GM19455 (cell line): Measurements from ENCODE around the gene APEX1.
"Not testable (repeated sequence)": the region's sequence is repeated elsewhere in the genome, so short reads cannot be mapped to it uniquely, and the experiment has no call there.

Experiments used
- ATAC-seq: cut with Tn5 transposase; IDR thresholded peaks from one replicate; pipeline ENCODE4 v1.9.1; 2021; ENCODE audit not compliant: unreplicated experiment

Gene APEX1

DNA sequence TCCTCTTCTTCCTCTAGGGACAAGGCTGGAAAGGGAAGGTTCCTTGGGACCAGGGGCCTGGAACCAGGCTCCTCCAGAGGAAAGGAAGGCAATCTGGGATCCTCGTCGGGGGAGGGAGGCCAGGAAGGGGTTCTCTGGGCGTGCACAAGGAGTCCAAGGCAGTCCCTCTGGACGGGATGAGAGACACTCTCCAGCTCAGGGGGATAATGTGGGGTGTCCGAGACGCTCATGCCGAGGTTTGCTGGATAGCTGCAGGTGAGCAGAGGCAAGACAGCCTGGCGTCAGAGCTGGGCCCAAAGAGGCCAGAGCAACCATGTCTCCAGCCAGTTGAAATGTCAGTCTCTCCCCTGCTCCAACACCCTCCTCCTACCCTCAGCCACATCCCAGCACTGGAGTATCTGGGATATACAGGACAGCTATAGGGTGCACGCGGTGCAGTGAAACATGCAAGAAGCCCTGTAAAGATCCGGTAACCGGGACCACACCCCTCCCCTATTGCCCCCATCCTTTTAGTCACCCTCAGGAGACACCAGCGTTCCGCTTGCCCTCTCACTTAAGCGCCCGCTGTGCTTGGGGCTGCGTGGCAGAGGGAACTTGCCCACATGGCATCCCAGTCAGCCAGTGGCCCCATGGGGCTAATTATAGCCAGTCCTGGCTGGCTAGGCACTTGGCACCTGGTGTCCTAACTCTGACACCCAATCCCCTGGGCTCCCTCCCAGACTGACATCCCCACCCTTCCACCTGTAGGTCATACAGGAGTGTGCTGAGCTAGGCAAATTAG lies 19.3 kb upstream of the APEX1 start, which contains the start of gene KLHL33:
Gene KLHL33, minus strand, starts transcription at position 585 of the 781 bp plus-strand sequence. Its CDS starts 355 bp downstream, at position 230.
- ATAC-seq: no peak

DNA sequence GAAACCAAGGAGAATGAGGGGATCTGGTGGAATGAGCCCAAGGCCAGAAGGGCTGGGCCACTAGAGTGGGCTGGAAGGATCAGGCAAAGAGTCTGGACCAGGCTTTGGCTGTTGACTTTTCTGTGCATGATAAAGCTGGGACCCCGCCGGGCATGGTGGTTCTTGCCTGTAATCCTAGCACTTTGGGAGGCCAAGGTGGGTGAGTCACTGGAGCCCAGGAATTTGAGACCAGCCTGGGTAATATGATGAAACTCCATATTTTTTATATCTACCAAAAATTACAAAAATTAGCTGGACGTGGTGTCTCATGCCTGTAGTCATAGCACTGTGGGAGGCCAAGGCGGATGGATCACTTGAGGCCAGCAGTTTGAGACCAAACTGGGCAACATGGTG lies 18.7 kb upstream of the APEX1 start:
- ATAC-seq: no peak

DNA sequence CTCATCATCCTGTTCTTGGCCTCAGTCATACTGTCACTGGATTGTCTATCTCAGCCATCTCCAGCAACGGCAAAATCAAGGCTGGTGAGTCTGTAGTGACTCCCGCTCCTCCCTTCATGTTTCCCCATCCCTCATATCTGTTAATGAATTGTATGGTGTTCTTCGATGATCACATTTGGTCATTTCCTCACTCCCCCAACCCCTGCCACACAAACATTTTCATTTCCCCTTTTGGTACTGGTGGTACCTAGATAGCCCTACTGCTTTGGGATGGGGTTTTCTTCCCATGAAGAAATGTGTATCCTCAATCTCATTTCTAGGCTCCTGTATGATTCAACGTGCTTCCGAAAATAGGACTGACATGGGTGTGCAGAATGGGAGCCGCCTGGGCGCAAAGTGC lies 16.4 kb upstream of the APEX1 start:
- ATAC-seq: no peak

DNA sequence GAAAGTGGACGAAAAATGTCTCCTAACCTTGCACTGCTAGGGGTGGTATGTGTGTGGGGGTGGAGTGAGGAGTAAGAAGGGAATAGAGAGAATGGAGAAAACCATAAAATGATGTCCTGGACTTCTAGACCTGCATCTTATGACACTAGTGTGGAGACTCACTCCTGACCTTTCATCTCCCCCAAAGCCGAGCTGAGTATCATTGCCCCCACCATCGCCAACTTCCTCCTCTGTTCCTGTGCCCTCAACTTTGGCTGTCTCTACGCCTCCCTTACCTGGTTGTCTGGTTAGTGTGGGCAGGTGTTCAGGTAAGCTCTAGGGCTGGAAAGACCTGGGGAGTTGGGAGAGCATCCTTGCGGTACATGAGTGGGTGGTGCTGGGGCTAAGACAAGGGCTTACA lies 14.6 kb upstream of the APEX1 start:
- no peak for ATAC-seq

DNA sequence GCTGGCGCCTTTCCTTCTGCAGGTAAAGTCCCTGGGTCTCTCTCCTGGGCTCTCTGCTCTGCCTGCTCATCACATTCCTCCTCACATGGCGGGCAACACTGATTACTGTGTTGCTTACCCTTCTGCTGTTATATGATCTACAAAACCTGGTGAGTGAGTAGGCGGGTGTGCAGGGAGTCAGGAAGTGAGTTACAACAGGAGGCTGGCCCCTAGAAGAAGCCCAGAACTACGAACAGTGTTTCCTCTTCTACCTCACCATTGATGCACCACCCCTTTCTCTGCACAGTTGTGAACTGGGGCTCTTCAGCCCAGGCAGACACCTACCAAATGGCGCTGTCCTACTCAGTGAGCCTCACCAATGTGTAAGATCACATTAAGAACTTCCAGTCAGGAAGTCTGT lies 14.1 kb upstream of the APEX1 start:
- no peak for ATAC-seq

DNA sequence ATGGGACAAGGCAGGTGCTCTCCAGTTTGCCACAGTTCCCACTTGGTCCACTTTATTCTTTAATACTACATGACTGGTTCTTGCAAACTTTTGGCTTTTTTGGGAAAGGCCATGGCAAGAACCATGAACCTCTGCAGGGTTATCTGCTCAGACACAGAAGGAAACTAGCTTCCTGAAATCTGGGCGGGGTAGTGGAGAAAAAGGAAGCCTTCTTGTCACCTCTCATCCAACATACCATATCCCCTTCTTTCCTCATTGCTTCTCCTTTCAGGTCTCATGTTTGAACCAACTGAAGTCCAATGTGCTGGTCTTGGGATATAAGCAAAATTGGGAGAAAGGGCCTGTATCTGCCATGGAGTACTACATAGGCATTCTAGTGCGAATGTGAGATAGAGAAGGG lies 13.6 kb upstream of the APEX1 start:
- no peak for ATAC-seq

DNA sequence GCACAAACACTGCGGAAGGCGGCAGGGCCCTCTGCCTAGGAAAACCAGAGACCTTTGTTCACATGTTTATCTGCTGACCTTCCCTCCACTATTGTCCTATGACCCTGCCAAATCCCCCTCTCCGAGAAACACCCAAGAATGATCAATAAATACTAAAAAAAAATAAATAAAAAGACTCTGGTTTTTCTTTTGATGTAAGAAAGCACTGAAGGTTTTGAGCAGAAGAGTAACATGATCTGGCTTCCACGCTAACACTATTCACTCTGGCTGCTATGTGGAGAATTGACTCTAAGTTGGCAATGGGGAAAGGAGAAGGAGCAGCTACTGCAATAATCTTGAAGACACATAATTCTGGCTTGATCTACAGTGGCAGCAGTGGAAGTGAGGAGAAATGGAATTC lies 11.4 kb upstream of the APEX1 start:
- ATAC-seq: not testable (repeated sequence)

DNA sequence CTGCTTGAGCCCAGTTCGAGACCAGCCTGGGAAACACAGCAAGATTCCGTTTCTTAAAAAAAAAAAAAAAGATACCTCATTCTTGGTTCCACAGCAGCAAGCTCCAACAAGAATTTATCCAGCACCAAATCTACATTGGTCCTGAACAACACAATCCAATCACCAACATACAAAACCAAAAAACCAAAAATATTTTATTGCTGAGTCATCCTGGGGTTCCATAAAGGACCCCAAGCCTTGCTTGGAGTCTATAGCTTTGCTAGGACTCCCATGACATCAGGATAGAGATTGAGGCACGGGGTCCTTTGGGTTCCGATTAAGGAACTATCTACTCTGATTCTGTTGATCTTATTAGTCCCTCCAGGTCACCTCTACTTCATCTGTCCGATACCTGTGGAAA lies 8.1 kb upstream of the APEX1 start:
- ATAC-seq: no peak

DNA sequence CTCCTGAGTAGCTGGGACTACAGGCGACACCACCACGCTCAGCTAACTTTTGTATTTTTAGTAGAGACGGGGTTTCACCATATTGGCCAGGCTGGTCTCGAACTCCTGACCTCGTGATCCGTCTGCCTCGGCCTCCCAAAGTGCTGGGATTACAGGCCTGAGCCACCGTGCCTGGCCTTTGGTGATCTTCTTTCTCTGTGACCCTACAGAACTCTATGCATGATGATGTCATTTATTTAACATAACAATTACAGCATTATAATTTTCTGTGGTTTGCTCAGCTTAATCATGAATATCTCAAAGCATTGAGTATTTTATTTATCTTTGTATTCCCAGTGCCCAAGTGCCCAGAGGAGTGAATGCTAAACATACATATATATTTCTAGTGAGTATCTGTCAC lies 2.2 kb upstream of the APEX1 start:
- ATAC-seq: not testable (repeated sequence)

DNA sequence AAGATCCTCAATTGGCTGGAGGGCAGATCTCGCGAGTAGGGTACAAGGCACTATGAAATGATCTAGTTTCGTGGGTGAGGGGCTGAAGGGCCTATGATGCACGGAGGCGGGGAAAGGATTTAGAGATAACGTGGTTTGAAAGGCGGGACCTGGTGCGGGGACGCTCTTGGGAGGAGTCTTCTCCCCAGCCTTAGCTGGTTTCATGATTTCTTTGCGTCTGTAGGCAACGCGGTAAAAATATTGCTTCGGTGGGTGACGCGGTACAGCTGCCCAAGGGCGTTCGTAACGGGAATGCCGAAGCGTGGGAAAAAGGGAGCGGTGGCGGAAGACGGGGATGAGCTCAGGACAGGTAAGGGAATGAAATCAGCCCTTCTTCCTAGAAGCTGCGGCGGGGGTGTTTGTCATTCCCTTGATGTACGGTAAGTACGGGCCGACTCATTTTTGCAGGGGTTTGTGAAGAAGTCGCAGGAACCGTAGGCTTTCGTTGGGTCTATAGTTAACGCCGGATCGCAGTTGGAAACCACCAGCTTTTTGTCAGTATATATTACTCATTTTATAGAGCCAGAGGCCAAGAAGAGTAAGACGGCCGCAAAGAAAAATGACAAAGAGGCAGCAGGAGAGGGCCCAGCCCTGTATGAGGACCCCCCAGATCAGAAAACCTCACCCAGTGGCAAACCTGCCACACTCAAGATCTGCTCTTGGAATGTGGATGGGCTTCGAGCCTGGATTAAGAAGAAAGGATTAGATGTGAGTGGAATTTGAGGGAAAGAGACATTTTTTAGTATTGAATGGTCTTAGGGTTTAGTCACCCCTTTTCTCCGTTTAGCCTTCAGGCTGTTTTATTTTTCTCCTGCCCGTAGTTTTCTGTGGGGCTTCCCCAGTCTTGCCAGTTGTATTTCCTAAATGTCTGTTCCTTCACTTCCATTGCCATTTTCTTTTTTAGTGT lies 602 bp downstream of the APEX1 start:
- peak; percentile 47 for ATAC-seq

DNA sequence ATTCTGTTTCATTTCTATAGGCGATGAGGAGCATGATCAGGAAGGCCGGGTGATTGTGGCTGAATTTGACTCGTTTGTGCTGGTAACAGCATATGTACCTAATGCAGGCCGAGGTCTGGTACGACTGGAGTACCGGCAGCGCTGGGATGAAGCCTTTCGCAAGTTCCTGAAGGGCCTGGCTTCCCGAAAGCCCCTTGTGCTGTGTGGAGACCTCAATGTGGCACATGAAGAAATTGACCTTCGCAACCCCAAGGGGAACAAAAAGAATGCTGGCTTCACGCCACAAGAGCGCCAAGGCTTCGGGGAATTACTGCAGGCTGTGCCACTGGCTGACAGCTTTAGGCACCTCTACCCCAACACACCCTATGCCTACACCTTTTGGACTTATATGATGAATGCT lies 1.9 kb downstream of the APEX1 start:
- no peak for ATAC-seq

DNA sequence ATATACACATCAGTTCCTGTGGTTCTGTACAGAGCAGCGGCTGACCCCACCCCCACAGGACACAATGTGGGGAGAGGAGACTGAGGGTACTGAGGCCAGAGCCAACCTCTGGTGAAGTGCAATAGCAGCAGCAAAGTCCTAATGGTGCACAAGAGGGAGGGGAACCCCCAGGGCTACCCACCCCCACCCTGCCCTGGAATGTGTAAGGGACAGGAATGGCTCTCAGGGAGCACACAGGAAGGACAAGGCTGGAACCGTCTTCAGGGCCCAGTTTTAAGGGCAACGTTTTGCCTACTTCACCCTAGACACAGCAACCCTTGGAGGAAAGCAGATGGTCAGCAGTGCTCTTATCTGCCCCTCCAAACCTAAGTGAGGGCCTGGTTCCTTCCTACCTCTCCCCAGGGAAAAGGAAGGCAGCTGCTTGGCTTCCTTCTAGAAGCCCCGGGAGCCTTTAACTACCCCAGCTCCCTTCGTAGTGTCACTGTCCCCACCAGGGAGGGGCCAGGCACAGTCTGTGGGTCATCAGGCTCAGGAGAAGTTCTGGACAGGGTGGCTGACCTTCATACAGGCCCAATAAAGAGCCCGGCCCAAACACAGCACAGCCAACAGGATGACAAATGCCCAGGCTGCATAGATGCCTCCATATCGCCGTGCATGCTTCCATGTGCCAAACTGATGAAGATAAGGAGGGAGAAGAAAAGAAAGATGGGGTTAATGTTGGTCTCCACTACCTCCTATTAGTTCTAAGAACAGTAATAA lies 3.2 kb downstream of the APEX1 start:
- no peak for ATAC-seq

DNA sequence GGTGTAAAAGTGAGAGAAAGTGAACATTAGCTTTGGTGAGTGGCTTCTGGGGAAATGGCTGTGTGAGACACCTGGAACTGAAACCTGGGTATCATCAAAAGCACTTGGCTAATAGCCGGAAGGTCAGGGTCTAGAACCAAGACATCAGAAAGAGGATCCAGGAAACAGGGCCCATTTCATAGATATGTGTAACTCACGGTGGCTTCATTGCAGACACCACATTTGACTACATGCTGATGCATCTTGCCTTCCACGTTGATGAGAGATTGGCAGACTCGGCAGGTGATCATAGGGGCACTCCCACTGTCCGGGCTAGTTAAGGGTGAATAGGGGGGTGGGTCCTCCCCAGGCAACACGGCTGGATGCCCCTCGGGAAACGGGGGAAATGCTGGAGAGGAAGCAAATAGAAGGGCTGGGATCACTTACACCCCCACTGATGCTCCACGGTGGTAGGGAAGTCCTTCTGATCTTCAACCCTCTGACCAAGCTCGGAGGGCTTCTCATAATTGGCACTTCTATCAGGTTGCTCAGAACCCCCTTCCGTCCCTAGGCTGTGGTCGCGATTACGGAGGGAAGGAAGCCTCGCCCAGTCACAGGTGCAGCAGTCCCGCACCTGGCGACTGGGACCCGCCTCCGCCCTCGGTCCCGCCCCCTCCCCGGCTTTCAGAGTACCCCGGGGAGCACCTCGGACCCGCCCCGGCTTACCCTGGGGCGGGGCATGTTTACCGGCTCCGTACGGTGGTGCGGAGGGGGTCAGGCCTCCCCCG lies 5.6 kb downstream of the APEX1 start:
- peak; percentile 10 for ATAC-seq

DNA sequence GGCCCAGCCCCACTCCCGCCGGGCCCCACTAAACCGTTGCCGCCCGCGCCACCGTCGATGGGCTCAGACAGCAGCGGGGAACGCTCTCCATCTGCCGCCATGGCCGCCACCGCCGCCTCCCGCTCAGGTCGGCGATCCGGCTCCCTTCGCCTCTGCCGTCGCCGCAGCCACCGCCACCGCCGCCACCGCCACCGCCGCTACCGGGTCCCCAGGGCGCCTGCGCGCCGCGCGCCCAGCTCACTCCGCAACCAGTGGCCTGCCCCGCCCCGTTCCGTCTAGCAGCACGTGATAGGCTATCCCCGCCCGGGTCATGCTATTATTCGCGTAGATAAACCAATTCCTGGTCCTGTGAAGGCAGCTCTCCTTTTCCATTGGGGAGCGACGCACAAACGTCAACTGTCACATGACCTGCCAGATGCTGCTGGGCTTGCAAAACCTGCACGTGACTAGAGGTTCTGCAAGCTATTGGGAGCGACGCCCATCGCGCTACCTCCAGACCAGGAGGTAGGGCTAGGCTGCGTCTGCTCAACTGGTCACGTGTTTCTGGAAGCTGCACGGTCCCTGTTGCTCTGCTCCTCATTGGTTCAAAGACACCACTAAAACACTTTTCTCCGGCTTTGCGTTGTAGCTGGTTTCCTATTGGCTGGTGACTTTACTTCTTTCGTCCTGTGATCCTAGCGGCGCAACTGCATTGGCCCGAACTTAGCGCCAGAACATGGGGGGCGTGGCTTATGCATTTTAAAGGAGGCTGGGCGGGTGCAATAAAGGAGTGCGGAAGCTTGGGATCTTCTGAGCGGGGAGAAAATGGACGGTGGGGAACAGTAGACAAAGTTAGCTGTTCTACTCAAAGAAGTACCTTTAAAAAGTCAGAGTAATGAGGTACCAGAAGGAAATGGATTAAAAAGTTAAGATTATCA lies 6.5 kb downstream of the APEX1 start, which contains the start of gene PIP4P1:
Gene PIP4P1, minus strand, starts transcription at position 210 of the 917 bp plus-strand sequence. Its CDS starts 109 bp downstream, at position 101.
- peak; percentile 94 for ATAC-seq

DNA sequence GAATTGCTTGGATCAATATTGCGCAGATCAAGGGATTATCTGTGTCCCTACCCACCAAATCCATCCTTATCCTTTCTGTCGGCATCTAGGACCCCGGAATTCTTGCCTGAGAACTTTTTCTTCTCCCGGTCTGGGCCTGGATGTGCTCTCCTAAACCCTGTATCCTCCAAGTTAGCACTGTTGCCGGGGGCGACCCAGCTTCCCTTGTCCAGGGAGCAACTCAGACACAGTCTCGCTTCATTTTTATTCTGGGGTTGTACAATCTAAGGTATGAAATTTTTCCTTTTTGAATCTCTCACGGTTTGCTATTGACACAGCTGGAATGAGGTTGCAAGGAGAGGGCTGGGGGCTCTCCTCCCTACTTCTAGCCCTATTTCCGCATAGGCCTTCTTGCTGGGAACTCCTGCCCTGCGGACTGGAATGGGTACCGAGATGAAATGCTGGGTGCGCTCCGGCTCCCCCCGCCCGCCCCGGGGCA lies 13.8 kb downstream of the APEX1 start:
- ATAC-seq: no peak

DNA sequence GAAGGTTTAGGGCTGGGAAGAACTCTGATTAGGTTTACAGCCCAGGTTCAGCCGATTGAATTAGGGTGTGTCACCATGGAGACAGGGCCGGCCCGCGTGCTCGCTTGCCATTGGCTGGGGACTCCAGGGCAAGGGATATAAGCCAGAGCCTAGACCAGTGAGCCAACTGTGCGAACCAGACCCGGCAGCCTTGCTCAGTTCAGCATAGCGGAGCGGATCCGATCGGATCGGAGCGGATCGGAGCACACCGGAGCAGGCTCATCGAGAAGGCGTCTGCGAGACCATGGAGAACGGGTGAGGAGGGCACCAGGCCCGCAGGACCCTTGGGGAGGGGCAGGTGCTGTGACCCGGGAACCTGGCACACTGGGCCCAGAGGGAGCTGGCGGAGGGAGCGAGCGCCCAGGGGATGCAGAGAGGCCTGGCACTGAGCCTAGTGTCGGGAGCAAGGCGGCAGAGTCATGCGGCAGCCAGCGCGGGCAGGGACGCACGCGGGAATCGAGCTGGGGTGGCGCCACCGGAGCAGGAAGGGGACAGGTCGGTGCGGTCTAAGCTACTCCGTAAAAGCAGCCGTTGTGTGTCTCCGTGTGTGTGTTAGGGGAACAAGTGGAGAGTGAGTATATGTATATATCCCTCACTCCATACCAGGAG lies 14.3 kb downstream of the APEX1 start, which contains the start of gene PNP:
Gene PNP, plus strand, starts transcription at position 165 of the 648 bp plus-strand sequence. Its CDS starts 119 bp downstream, at position 284.
- peak; percentile 96 for ATAC-seq

DNA sequence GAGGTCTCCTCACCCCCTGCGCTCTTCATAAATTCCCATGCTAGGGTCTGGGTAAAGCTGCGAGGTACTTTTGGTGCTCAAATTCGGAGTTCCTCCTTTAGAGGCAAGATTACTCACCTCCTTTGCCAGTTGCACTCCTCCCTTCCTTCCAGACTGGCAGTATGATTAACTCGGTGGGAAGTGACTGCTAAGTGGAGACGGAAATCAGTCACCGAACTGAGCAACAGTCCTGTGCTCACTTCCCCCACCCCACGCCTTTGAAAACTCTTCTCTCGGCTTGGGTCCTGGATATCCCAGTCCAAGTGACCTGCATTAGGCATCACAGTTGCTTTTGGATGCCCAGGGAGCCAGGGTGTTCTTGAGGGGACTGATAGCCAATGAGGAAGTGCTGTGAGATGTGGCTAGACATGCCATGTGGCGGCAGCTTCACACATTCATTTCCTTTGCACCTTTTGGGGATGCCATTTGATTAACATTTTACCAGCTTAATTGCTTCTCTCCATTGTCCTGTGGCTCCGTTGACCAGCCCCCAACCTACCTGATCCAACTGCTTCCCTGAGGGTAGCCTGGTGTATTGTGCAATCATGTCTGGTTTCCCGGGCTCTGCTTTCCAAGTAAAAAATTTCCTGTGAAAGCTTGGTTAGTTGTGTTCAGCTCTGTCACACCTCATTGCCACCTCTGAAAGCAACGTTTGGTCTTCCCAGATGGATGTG lies 15.0 kb downstream of the APEX1 start:
- ATAC-seq: peak; percentile 43

DNA sequence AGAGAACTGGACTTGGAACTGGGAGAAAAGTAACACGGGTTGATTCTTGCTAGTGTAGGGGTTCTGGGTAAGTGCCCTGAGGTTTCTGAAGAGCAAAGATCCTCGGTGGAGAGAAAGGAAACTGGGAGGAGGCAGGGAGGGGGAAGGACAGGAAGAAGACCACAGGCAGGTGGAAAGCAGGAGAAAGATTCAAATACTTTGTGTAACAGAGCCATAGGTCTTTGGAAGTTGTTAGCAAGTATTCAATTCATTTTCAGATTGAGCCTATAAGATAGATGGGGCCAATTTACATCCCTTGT lies 15.5 kb downstream of the APEX1 start:
- no peak for ATAC-seq
